RPMI8226 (cell line): Measurements from ENCODE around the gene ACKR2.

Source experiments
- DNase-seq: peaks from one replicate; pipeline ENCODE4 v3.0.0-alpha.2; 2015

The ACKR2 gene, protein sequence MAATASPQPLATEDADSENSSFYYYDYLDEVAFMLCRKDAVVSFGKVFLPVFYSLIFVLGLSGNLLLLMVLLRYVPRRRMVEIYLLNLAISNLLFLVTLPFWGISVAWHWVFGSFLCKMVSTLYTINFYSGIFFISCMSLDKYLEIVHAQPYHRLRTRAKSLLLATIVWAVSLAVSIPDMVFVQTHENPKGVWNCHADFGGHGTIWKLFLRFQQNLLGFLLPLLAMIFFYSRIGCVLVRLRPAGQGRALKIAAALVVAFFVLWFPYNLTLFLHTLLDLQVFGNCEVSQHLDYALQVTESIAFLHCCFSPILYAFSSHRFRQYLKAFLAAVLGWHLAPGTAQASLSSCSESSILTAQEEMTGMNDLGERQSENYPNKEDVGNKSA

DNA sequence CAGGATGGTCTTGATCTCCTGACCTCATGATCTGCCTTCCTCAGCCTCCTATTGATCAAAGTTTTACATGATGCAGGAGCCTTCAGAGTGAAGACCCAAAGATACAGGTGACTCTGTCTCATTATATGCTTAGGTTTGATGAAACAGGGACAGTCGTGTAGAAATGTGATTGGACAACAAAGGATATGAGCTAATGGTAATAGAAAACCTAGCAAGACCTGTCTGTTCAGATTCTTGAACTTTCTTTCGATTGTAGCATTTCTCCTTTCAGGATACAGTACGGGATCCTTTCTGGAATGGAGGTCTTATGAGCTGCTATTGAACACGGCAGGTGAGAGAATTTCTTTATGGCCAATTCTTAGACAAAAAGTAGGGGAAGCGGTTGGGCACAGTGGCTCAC is at the start of gene ACKR2:
TSS of gene ACKR2 (plus strand) at position 244 of the 400 bp plus-strand sequence. CDS start 55,058 bp downstream, outside the sequence.
- DNase-seq = no peak

DNA sequence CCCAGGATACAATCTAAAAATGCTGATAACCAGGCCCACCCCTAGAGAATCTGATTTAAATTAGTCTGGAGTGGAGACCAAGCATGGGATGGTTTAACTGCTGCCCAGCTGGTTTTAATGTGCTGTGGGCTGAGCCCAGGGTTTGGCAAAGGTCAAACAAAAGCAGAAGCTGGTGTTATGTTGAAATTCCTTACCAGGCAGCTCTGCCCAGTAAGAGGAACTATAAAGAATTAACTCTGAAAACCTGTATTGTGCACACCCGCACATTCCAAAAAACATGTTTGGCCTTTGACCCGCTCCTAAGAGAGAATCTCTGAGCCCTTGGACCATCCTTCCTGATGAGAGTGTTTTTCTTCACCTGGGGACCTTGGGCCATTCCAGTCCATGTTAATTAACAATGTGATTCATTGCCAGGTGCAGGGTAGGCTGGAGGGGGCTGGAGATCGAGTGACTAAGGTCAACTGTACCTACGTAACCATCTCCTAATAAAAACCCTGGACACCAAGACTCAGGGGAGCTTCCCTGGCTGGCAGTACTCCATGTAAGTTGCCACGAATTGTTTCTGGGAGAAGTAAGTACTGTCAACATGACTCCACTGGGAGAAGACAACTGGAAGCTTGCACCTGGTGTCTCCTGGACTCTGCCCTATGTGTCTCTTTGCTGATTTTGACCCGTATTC is 47.1 kb upstream of the ACKR2 start:
- DNase-seq = peak; percentile 32

DNA sequence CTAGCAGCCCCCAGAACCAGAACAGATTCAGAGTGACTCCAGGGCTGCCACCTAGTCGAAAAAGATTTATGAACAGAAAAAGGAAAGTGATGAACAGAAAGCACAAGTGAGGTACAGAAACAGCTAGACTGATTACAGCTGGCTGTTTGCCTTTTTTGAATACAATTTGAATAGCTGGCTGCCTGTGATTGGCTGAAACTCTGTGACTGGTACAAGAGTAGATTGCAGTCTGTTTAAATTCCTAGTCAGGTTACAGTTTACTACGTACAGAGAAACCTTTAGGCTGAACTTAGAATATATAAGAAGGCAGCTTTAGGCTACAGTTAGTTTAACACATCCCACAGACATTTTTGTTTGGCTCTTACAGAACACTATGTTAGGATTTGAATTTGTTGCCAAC is 46.2 kb upstream of the ACKR2 start:
- no peak for DNase-seq

GRCh38 chr3:42764115-42764514 is 45.1 kb upstream of the ACKR2 start:
- DNase-seq = no peak

DNA sequence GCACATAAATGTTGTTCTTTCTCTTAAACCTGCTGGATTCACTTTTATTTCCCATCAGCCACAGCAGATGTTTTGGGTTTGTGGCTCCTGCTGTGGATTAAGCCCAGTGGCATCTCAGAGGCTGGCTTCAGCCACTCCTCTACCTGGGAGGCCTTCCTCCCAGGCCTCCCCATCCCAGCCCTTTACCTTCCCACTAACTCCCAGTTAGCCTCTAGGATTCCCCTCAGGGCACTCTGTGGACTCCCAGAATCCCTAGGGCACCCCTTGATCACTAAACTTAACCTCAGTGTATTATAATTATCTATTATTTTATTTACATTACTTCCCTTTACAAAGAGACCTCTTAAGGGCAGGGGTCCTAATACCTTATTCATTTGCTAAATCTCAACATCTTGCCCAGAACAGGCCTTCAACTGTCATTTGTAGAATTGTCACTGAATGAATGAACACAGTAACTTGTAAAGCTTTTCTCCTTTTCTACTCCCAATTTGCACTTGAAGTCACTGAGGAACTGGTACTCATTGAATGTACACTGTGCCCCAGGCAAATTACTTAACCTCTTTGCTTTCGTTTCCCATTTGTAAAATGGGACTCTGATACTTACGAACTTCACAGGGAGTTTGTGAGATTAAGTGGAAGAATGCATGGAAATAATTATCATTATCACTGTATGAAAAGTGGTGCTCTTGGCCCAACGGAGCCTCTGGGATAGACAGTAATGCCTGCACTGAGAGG is 44.5 kb upstream of the ACKR2 start:
- DNase-seq = no peak

GRCh38 chr3:42769477-42770131 is 39.6 kb upstream of the ACKR2 start:
- no peak for DNase-seq

DNA sequence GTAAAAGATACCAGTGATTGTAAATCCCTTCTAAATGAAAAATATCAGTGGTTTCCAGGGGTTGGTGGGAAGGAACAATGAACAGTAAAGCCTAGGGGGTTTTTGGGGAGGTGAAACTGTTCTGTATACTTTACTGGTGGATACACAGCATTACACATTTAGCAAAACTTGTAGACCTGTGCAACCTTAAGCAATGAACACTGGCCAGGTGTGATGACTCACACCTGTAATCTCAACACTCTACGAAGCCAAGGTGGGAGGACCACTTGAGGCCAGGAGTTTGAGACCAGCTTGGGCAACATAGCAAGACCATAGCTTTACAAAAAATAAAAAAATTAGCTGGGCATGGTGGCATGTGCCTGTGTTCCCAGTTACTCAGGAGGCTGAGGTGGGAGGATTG is 38.0 kb upstream of the ACKR2 start:
- no peak for DNase-seq

GRCh38 chr3:42772670-42773408 is 36.4 kb upstream of the ACKR2 start, which contains the start of gene CCDC13:
TSS of gene CCDC13 (minus strand) at chr3:42773253. CDS start at chr3:42758345, 14,908 bp downstream.
- peak; percentile 94 for DNase-seq

- DNase-seq = no peak
These were observed 35.9 kb upstream of the ACKR2 start for GRCh38 chr3:42773409-42773751.

GRCh38 chr3:42778644-42779043 is 30.6 kb upstream of the ACKR2 start:
- DNase-seq = no peak

DNA sequence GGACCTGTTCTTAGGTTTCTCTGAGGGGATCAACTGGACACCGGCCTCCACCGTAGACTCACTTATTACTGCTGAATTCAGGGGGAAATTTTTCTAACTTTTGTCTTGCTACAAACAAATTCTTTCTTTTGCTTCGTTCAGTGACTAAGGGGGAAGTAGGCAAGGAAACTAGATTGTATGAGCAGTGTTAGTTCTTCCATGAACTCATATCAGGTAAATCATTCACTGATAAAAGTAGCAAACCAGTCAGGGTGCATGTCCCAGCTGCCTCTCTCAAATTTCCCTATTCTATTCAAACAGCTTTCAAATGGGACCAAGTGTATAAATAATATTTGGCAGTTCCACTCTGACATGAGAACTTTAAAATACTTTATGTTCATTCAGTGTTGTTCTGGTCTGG is 28.8 kb upstream of the ACKR2 start:
- DNase-seq = no peak

GRCh38 chr3:42780892-42781700 is 28.1 kb upstream of the ACKR2 start:
- DNase-seq = peak; percentile 68

DNA sequence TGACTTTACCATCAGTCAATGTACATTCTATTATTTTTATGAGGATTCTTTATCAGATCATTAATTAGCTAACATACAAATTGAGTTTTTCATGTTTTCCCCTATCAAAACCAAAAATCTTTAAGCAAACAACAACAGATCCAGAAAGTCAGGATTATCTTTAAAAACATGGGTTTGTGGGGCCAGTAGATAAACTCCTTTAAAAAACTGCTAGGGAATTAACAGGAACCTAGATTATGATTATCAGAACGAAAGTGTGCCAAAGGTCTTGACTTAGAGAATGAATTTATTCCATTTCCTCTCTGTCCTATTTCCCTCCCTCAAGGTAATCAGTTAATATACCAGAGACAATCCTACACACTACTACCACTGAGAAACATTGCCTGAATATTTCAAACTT is 23.0 kb upstream of the ACKR2 start:
- DNase-seq = no peak

DNA sequence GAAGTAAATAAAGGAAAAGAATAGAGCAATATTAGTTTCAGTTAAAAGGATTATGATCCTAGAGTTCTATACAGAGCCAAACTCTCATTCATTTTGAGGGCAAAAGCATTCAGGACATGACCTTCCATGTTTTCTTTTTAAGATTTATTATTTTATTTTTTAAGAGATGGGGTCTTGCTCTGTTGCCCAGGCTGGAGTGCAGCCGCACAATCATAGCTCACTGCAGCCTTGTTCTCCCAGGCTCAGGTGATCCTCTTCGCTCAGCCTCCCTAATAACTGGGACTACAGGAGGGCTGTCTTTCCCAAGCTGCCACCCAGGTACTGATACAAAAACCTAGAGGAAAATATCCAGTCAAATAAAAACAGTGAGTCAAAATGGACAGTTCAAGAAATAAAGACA is 22.6 kb upstream of the ACKR2 start:
- DNase-seq = no peak

DNA sequence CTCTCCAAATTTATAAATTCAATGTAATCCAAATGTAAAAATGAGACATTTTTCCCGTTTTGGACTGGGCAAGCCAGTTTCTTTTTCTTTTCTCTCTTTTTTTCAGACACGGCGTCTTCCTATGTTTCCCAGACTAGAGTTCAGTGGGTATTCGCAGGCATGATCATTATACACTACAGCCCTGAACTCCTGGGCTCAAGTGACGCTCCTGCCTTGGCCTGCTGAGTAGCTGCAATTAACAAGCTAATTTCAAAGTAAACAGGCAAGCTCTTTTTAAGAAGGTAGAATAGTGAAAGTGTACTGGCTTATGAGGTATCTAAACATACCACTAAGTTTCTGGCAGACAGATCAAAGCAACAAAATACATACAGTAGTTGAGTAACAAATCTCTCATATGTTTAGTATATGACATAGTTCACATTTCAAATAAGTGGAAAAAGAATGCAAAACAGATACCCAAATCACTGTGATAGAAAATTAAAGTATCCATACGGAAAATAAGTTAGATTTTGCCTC is 18.5 kb upstream of the ACKR2 start:
- DNase-seq = no peak

DNA sequence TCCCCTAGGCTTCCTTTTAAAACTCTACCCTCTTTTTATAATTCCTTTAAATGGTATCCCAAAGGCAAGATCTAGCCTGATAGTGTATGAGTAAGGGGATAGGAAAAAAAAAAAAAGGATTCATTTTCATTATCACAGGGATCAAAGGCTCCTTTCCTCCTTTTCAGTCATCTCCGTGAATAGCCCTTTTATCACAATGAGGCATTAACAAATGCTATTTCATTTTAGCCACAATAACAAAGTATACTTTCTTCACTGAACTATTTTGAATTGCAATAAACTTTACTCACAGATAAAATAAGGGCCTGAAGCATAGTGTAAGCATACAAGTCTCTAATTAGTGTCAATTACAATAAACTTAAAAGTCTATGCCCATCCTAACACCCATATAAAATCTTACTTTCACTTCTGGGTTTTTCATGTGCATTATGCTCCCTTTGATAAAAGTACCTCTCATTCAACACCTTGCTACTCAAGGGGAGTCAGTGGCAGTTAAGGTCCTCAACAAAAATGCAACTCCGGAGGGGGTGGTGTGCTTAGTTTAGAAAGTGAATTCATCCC is 13.5 kb upstream of the ACKR2 start:
- no peak for DNase-seq

DNA sequence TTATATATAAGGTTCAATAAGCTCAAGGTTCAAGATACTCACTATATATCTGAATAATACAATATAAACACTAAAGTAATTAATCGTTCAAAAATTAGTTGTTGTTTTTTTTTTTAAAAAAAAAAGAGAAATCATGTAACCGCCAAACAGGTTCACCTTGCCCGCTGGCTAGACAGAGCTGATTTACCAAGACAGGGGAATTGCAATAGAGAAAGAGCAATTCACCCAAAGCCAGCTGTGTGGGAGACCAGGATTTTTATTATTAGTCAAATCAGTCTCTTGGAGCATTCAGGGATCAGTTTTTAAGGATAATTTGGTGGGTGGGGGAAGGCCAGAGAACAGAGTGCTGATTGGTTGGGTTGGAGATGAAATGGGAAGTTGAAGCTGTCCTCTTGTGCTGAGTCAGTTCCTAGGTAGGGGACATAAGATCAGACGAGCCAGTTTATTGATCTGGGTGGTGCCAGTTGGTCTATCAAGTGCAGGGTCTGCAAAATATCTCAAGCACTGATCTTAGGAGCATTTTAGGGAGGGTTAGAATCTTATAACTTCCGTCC is 12.8 kb upstream of the ACKR2 start:
- DNase-seq = no peak

DNA sequence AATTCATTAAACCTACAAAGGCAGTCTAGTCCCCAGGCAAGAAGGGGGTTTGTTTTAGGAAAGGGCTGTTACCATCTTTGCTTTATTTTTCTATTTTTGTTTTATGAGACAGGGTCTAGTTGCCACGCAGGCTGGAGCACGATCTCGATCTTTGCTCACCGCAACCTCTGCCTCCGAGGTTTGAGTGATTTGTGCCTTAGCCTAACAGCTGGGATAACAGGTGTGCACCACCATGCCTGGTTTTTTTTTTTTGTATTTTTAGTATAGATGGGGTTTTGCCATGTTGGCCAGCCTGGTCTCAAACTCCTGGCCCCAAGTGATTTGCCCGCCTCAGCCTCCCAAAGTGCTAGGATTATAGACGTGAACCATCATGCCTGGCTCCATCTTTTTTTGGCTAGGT is 9.9 kb upstream of the ACKR2 start:
- DNase-seq = no peak

DNA sequence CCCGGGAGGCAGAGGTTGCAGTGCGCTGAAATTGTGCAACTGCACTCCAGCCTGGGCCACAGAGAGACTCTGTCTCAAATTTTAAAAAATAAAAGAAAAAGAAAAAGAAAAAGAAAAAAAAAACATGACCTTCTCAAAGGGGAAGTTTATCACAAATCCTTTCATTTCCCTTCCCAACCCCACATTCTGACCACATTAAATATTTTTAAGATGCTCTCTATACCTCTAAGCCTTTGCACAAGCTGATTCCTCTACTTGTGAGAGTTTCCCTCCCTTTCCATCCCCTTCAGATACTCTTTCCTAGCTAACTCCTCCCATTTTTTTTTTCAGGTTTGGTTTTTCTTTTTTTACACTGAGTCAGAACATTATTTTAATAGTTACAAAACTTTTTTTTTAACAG is 9.0 kb upstream of the ACKR2 start:
- no peak for DNase-seq

GRCh38 chr3:42801048-42801620 is 8.1 kb upstream of the ACKR2 start:
- no peak for DNase-seq
